ENCODE results near the gene PRR12.

- TF ChIP-seq POLR2A (IDR thresholded peaks at IDR 0.05) (no peak), CTCF (IDR thresholded peaks at IDR 0.05) (no peak)
Measured at GRCh38 chr19:49560358-49560900, 30.6 kb upstream of the PRR12 start.

All from Peyer's patch (tissue), 4 donors.